Measurements from ENCODE around the gene RSRC2.
A peak's percentile ranks its signal among the peaks of the same experiment; 100 is the strongest.
"Not testable (repeated sequence)": the region's sequence is repeated elsewhere in the genome, so short reads cannot be mapped to it uniquely, and the experiment has no call there.

Gene RSRC2

GRCh38 chr12:122493222-122493621 lies 33.5 kb downstream of the RSRC2 start:
- not testable (repeated sequence) for DNase-seq (ENCODE audit: low spot score in 2 of 2); H3K27ac Mint-ChIP-seq (ENCODE audit: low read depth); H3K9me3 Mint-ChIP-seq; ATAC-seq (replicated peaks; ENCODE audit: extremely low read depth, poor library complexity, severe bottlenecking); H3K4me3 Mint-ChIP-seq; H3K27me3 Mint-ChIP-seq
- Mint-ChIP-seq H3K4me1 (peaks cover 23% of the 10 kb centered on the region), H3K36me3 (ENCODE audit: insufficient read depth) (peaks cover 51% of the 10 kb centered on the region)

GRCh38 chr12:122491991-122492390 lies 34.7 kb downstream of the RSRC2 start:
- no peaks in the 10 kb centered on the region for H3K9me3 Mint-ChIP-seq
- DNase-seq (ENCODE audit: low spot score in 2 of 2): no peak
- H3K4me3 Mint-ChIP-seq: no peak overlapping the region
- H3K36me3 Mint-ChIP-seq (ENCODE audit: insufficient read depth): peaks cover 59% of the 10 kb centered on the region
- no peak for ATAC-seq (replicated peaks; ENCODE audit: extremely low read depth, poor library complexity, severe bottlenecking)
- peaks cover 23% of the 10 kb centered on the region for H3K4me1 Mint-ChIP-seq
- H3K27me3 Mint-ChIP-seq: no peaks in the 10 kb centered on the region
- no peak overlapping the region for H3K27ac Mint-ChIP-seq (ENCODE audit: low read depth)

- H3K4me3 Mint-ChIP-seq: no peak overlapping the region
- peak overlapping the region; percentile 29 for H3K27ac Mint-ChIP-seq (ENCODE audit: low read depth)
- ATAC-seq (replicated peaks; ENCODE audit: extremely low read depth, poor library complexity, severe bottlenecking): no peak
- H3K36me3 Mint-ChIP-seq (ENCODE audit: insufficient read depth): peaks cover 72% of the 10 kb centered on the region
- peaks cover 15% of the 10 kb centered on the region for H3K4me1 Mint-ChIP-seq
- no peaks in the 10 kb centered on the region for H3K27me3 Mint-ChIP-seq
- no peaks in the 10 kb centered on the region for H3K9me3 Mint-ChIP-seq
- DNase-seq (ENCODE audit: low spot score in 2 of 2): no peak
Measured at GRCh38 chr12:122489038-122489437, 37.7 kb downstream of the RSRC2 start.

- H3K27ac Mint-ChIP-seq (ENCODE audit: low read depth); H3K27me3 Mint-ChIP-seq; ATAC-seq (replicated peaks; ENCODE audit: extremely low read depth, poor library complexity, severe bottlenecking); H3K4me3 Mint-ChIP-seq; DNase-seq (ENCODE audit: low spot score in 2 of 2); H3K9me3 Mint-ChIP-seq: not testable (repeated sequence)
- H3K4me1 Mint-ChIP-seq: peaks cover 15% of the 10 kb centered on the region
- peaks cover 78% of the 10 kb centered on the region for H3K36me3 Mint-ChIP-seq (ENCODE audit: insufficient read depth)
Measured at GRCh38 chr12:122487807-122488206, 38.9 kb downstream of the RSRC2 start.

GRCh38 chr12:122486805-122487426 lies 39.8 kb downstream of the RSRC2 start:
- Mint-ChIP-seq H3K27ac (ENCODE audit: low read depth) (no peak overlapping the region), H3K36me3 (ENCODE audit: insufficient read depth) (peaks cover 77% of the 10 kb centered on the region), H3K4me1 (peaks cover 15% of the 10 kb centered on the region), H3K9me3 (no peaks in the 10 kb centered on the region), H3K4me3 (no peak overlapping the region), H3K27me3 (no peaks in the 10 kb centered on the region)
- ATAC-seq (replicated peaks; ENCODE audit: extremely low read depth, poor library complexity, severe bottlenecking) (no peak), DNase-seq (ENCODE audit: low spot score in 2 of 2) (no peak)

GRCh38 chr12:122486360-122486759 lies 40.4 kb downstream of the RSRC2 start:
- not testable (repeated sequence) for H3K27me3 Mint-ChIP-seq; H3K9me3 Mint-ChIP-seq; H3K4me3 Mint-ChIP-seq; DNase-seq (ENCODE audit: low spot score in 2 of 2); H3K27ac Mint-ChIP-seq (ENCODE audit: low read depth); ATAC-seq (replicated peaks; ENCODE audit: extremely low read depth, poor library complexity, severe bottlenecking)
- Mint-ChIP-seq H3K4me1 (peaks cover 15% of the 10 kb centered on the region), H3K36me3 (ENCODE audit: insufficient read depth) (peaks cover 77% of the 10 kb centered on the region)

DNA sequence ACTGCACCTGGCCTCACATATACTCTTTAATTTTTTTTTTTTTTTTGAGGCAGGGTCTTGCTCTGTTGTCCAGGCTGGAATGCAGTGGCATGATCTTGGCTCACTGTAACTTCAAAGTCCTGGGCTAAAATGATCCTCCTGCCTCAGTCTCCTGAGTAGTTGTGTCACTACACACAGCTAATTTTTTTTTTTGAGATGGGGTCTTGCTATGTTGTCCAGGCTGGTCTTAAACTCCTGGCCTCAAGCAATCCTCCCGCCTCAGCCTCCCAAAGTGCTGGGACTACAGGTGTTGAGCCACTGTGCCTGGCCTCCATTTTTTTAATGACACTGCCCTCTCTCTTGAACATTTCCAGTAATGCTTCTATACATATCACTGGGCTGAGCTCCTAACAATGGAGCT lies 42.4 kb downstream of the RSRC2 start:
- ATAC-seq (replicated peaks; ENCODE audit: extremely low read depth, poor library complexity, severe bottlenecking): not testable (repeated sequence)

DNA sequence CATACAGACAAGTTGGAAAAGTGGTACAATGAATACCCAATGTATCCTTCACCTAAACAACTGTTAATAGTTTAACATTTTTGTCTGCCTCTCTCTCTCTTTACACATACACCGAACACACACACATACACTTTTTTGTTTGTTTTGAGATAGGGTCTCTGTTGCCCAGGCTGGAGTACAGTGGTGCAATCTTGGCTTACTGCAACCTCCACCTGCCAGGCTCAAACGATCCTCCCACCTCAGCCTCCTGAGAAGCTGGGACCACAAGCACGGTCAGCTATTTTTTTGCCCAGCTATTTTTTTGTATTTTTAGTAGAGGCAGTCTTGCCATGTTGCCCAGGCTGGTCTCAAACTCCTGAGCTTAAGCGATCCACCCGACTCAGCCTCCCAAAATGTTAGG lies 42.8 kb downstream of the RSRC2 start:
- H3K36me3 Mint-ChIP-seq (ENCODE audit: insufficient read depth): peaks cover 77% of the 10 kb centered on the region
- H3K4me1 Mint-ChIP-seq: peaks cover 8% of the 10 kb centered on the region
- H3K27ac Mint-ChIP-seq (ENCODE audit: low read depth): no peak overlapping the region
- no peaks in the 10 kb centered on the region for H3K27me3 Mint-ChIP-seq
- H3K9me3 Mint-ChIP-seq: no peaks in the 10 kb centered on the region
- no peak overlapping the region for H3K4me3 Mint-ChIP-seq
- DNase-seq (ENCODE audit: low spot score in 2 of 2) (no peak), ATAC-seq (replicated peaks; ENCODE audit: extremely low read depth, poor library complexity, severe bottlenecking) (no peak)

More for the DNA sequence above, 42.4 kb downstream of the RSRC2 start:
- H3K9me3 Mint-ChIP-seq; H3K4me1 Mint-ChIP-seq; H3K4me3 Mint-ChIP-seq; H3K27me3 Mint-ChIP-seq; DNase-seq (ENCODE audit: low spot score in 2 of 2): not testable (repeated sequence)
- peaks cover 77% of the 10 kb centered on the region for H3K36me3 Mint-ChIP-seq (ENCODE audit: insufficient read depth)
- peak overlapping the region; percentile 48 for H3K27ac Mint-ChIP-seq (ENCODE audit: low read depth)

- Mint-ChIP-seq H3K36me3 (ENCODE audit: insufficient read depth) (peaks cover 85% of the 10 kb centered on the region), H3K9me3 (no peaks in the 10 kb centered on the region), H3K27me3 (no peaks in the 10 kb centered on the region), H3K27ac (ENCODE audit: low read depth) (no peak overlapping the region), H3K4me3 (no peak overlapping the region), H3K4me1 (peaks cover 6% of the 10 kb centered on the region)
- DNase-seq (ENCODE audit: low spot score in 2 of 2): no peak
- ATAC-seq (replicated peaks; ENCODE audit: extremely low read depth, poor library complexity, severe bottlenecking): no peak
Measured at GRCh38 chr12:122481861-122482260, 44.9 kb downstream of the RSRC2 start.

GRCh38 chr12:122480753-122481152 lies 46.0 kb downstream of the RSRC2 start:
- Mint-ChIP-seq H3K9me3 (no peaks in the 10 kb centered on the region), H3K4me1 (peaks cover 6% of the 10 kb centered on the region), H3K27me3 (no peaks in the 10 kb centered on the region), H3K4me3 (no peak overlapping the region), H3K27ac (ENCODE audit: low read depth) (peak overlapping the region; percentile 25), H3K36me3 (ENCODE audit: insufficient read depth) (peaks cover 87% of the 10 kb centered on the region)
- DNase-seq (ENCODE audit: low spot score in 2 of 2) (no peak), ATAC-seq (replicated peaks; ENCODE audit: extremely low read depth, poor library complexity, severe bottlenecking) (no peak)

DNA sequence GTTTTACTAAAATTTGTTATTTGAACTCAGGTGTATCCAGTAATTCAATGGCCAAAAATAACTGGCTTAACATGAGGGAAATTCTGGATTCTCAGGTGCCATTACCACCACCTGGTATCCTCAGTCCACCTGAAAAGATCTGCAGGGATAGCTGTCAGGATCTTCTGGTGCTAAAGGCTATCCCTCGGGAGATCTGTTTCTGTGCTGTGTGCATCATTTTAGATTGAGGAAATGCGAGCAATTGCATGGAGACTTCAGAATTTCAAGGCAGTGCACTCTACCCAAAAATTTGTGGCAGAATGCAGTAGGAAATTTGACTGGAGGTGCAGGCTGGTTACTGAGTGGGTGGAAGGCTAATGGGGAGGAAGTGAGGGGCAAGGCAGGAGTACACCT lies 52.4 kb downstream of the RSRC2 start:
- no peak for DNase-seq (ENCODE audit: low spot score in 2 of 2)
- Mint-ChIP-seq H3K4me3 (no peak overlapping the region), H3K36me3 (ENCODE audit: insufficient read depth) (peaks cover 56% of the 10 kb centered on the region), H3K27ac (ENCODE audit: low read depth) (no peak overlapping the region), H3K9me3 (no peaks in the 10 kb centered on the region), H3K4me1 (no peaks in the 10 kb centered on the region), H3K27me3 (no peaks in the 10 kb centered on the region)
- ATAC-seq (replicated peaks; ENCODE audit: extremely low read depth, poor library complexity, severe bottlenecking): no peak

DNA sequence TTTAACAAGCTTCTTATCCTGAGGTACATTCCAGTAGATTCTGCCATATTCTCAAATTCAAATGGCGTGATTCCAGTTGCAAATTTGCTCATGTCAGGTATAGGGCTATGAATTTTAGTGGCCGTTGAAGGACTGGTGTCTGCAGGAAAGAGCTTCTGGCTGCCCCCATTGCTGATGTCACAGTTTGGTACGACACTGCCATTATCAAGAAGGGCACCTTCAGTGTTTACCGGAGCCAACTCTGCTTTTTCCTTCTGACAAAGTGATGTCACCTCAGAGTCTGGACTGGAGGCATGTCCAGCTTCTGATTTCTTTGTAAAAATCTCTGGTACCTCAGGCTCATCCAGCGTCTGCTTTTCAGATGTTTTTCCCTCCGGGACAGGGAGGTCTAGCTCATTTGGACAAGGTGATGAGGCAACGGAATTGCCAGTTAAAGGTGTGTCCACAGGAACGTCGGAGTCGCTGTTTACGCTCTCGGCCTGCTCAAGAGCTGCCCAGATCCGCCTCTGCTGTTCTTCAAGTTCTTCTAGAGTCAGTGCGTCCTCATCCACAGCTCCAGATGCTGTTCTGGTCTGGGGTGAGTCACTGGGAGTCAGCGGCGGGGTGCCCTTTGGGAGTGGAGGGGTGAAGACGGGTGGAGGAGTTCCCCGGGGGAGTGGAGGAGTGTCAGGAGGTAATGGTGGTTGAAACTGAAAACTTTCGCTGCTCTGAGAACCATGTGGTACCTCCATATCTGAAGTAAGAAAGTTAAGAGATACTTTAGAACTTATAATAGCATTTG lies 53.0 kb downstream of the RSRC2 start:
- Mint-ChIP-seq H3K27me3 (no peaks in the 10 kb centered on the region), H3K9me3 (no peaks in the 10 kb centered on the region), H3K4me3 (no peak overlapping the region), H3K36me3 (ENCODE audit: insufficient read depth) (peaks cover 51% of the 10 kb centered on the region), H3K4me1 (no peaks in the 10 kb centered on the region), H3K27ac (ENCODE audit: low read depth) (no peak overlapping the region)
- ATAC-seq (replicated peaks; ENCODE audit: extremely low read depth, poor library complexity, severe bottlenecking): no peak
- DNase-seq (ENCODE audit: low spot score in 2 of 2): no peak

Measured in central memory CD8-positive, alpha-beta T cell (primary cell).